Epithelial cell of esophagus (primary cell): ENCODE data around the gene SYT10.
"Not testable (repeated sequence)": the region's sequence is repeated elsewhere in the genome, so short reads cannot be mapped to it uniquely, and the experiment has no call there.

Source experiments
- DNase-seq: peaks from one replicate; pipeline ENCODE4 v3.0.0; 2010; ENCODE audit warnings: low read depth
- H3K4me3 ChIP-seq: 2 replicates; pipeline ENCODE4 v1.5.1; 2011; ENCODE audit warnings: mild to moderate bottlenecking, low read length, control low read depth
- TF ChIP-seq, protein P1 (sequence below): IDR thresholded peaks from 2 replicates; pipeline ENCODE4 v1.5.1; 2011; ENCODE audit warnings: low read depth, mild to moderate bottlenecking, low read length, control low read depth, inconsistent platforms; ENCODE audit not compliant: insufficient read depth; ENCODE audit errors: missing control alignments

The SYT10 gene

GRCh38 chr12:33437598-33437997 lies 2.0 kb downstream of the SYT10 start:
- H3K4me3 ChIP-seq: no peak overlapping the region
- TF ChIP-seq, protein P1, sequence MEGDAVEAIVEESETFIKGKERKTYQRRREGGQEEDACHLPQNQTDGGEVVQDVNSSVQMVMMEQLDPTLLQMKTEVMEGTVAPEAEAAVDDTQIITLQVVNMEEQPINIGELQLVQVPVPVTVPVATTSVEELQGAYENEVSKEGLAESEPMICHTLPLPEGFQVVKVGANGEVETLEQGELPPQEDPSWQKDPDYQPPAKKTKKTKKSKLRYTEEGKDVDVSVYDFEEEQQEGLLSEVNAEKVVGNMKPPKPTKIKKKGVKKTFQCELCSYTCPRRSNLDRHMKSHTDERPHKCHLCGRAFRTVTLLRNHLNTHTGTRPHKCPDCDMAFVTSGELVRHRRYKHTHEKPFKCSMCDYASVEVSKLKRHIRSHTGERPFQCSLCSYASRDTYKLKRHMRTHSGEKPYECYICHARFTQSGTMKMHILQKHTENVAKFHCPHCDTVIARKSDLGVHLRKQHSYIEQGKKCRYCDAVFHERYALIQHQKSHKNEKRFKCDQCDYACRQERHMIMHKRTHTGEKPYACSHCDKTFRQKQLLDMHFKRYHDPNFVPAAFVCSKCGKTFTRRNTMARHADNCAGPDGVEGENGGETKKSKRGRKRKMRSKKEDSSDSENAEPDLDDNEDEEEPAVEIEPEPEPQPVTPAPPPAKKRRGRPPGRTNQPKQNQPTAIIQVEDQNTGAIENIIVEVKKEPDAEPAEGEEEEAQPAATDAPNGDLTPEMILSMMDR: no peak
- DNase-seq: no peak

DNA sequence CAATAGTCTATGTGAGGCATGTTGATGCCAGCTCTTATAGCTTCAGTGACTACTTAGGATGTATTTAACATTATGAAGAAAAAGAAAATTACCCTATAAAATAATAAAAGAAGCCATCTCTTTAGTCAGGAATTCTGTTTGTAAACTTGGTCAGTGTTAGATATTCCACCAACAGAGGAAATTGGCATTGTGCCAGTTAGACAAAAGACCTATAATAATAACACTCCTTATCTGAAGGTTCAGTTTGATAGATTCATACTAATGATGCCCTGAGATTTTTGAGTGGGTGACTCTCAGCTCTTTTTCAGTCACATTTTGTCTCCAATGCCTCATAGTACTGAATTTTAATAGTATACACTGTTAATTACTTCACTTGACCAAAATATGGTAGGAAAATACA lies 6.6 kb downstream of the SYT10 start:
- no peak overlapping the region for H3K4me3 ChIP-seq
- TF ChIP-seq, protein P1: no peak
- no peak for DNase-seq

GRCh38 chr12:33431648-33432047 lies 8.0 kb downstream of the SYT10 start:
- TF ChIP-seq, protein P1: no peak
- DNase-seq: no peak
- no peak overlapping the region for H3K4me3 ChIP-seq

DNA sequence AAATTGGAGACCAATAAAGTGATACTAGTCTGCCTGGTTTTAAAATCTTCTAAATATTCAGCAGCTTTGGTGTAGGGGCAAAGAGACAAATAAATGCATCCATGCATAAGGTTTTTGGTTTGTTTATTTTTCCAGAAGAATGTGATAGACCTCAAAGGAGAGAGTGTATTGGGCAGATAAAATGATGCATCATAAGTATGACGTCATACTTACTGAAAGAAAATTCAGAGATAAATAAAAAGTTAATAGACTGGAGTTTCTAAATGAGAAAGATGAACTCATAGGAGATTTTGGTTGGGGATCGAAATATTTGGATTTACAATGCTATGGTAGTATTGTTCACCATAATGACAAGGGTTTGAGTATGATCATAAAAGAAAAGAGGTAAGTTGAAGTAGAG lies 10.2 kb downstream of the SYT10 start:
- TF ChIP-seq, protein P1: no peak
- no peak for DNase-seq
- no peak overlapping the region for H3K4me3 ChIP-seq

GRCh38 chr12:33427071-33427470 lies 12.5 kb downstream of the SYT10 start:
- H3K4me3 ChIP-seq: no peak overlapping the region
- TF ChIP-seq, protein P1: peak; percentile 59
- DNase-seq: peak; percentile 64

- no peak for DNase-seq
- TF ChIP-seq, protein P1: no peak
- no peak overlapping the region for H3K4me3 ChIP-seq
Observed at GRCh38 chr12:33423706-33424105, 15.9 kb downstream of the SYT10 start.

- not testable (repeated sequence) for DNase-seq, H3K4me3 ChIP-seq
Observed at GRCh38 chr12:33412410-33412809, 27.2 kb downstream of the SYT10 start.

- TF ChIP-seq, protein P1: no peak
- no peak overlapping the region for H3K4me3 ChIP-seq
- DNase-seq: no peak
Observed at GRCh38 chr12:33383503-33383902, 56.1 kb downstream of the SYT10 start.
